Spinal cord (tissue), 10 donors: ENCODE results near the gene GLRX. TPM values are rescaled to one million over a fixed set of nuclear protein-coding genes. Genes with fewer than 3 reads are reported as not detected.

ENCODE experiments used
- DNase-seq, 6 donors: peaks; one replicate each; pipeline versions ENCODE4 v3.0.0 to v3.0.0-alpha.2; 2013 to 2015; ENCODE audit warnings: low spot score in 6 of 6, low read depth in 4 of 6
- H3K27ac ChIP-seq: one replicate; pipeline ENCODE4 v1.5.1; 2013; ENCODE audit warnings: low read depth, low read length, control low read depth
- H3K27me3 ChIP-seq: one replicate; pipeline ENCODE4 v1.6.1; 2013; ENCODE audit warnings: low read length; ENCODE audit not compliant: control insufficient read depth, insufficient read depth
- H3K36me3 ChIP-seq: one replicate; pipeline ENCODE4 v1.6.1; 2013; ENCODE audit warnings: low read length; ENCODE audit not compliant: control insufficient read depth, insufficient read depth
- H3K4me1 ChIP-seq: one replicate; pipeline ENCODE4 v1.6.1; 2013; ENCODE audit warnings: low read length; ENCODE audit not compliant: control insufficient read depth, insufficient read depth
- H3K4me3 ChIP-seq: one replicate; pipeline ENCODE4 v1.5.1; 2013; ENCODE audit warnings: low read depth, low read length, control low read depth
- H3K9me3 ChIP-seq: one replicate; pipeline ENCODE4 v1.6.1; 2013; ENCODE audit warnings: low read length; ENCODE audit not compliant: control insufficient read depth, insufficient read depth
- WGBS: methylation state at CpG from one replicate; pipeline ENCODE4 v1.1.5; 2013; ENCODE audit warnings: missing lambda C conversion rate; ENCODE audit not compliant: insufficient coverage; 5-methylcytosine and 5-hydroxymethylcytosine counted together
- polyA plus RNA-seq, 2 donors: library from polyadenylated mRNA; unstranded; fragments of 120-200 nt; gene quantifications; one replicate each; pipeline ENCODE4 v1.2.1, GENCODE V29; 2013; ENCODE audit not compliant: insufficient read length in 2 of 2
- total RNA-seq, 2 donors: library from RNA; depleted of rRNA in 1 of 2; stranded (reverse); fragments of 120-200 nt in 1 of 2; fragments of >200 nt in 1 of 2; gene quantifications; one replicate each; pipeline versions ENCODE4 v1.2.3 to v1.2.4, GENCODE V29; 2013 to 2014
- donor health status: healthy.

The GLRX gene
- total and polyA plus RNA-seq, 4 donors, result 8.4 to 37.4 (median 21.8) TPM

DNA sequence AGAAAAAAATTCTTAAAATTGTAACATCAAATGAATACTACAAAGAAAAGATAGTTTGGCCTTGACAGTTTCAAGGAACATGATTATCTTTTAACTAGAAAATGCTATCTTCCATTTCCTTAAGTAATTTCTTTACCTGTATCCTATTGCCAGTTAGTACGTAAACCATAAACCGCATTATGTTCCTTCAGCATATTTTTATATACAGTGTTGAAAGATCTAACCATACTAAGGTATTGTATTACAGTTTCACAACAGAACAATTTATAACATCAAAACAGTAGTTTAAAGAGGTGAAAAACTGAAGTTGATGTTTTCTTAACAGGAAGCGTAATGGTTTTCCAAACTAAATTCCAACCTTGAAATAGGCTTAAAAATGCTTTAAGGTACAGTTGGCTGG lies 45.1 kb downstream of the GLRX start:
- Histone ChIP-seq H3K27ac (no peak overlapping the region), H3K9me3 (no peaks in the 10 kb centered on the region), H3K4me1 (no peaks in the 10 kb centered on the region), H3K4me3 (no peak overlapping the region), H3K27me3 (no peaks in the 10 kb centered on the region), H3K36me3 (no peaks in the 10 kb centered on the region)
- no peak for DNase-seq
- no CpG with 5 or more reads among the region's 3 CpGs for WGBS

DNA sequence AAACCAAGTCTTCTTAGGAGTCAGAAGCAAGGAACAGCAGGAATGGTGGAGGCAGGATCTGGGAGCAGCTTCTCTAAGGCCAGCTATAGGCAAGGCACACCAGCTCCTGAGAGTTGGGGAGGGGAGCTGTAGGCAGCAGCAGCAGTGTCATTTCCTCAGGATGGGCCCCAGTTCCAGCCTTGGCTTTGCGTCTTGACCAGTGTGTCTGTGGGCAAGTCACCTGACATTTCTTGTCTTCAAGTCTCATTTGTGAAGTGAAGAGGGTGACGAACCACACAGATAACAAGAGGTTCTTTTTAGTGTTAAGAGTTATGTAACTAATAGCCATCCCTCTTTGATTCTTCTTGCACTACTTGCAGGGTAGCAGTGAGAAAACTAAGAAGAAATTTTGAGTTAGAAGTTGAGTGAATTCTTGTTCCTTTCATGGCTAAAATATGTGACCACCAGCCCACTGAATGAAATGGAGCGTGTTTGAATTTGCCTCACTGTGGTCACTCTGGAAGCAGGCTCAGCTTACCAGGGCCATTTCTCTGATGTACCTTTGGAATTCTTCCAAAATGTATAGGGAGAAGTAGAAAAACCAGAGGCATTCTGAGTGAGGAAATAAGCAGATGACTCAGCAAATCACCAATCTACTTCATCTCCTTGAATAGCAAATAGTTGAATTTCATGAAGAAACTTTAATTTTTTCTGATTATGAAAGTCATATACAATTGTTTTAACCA lies 49.0 kb downstream of the GLRX start:
- Histone ChIP-seq H3K36me3 (peaks cover 4% of the 10 kb centered on the region), H3K9me3 (no peaks in the 10 kb centered on the region), H3K27ac (no peak overlapping the region), H3K4me3 (no peak overlapping the region), H3K4me1 (no peaks in the 10 kb centered on the region), H3K27me3 (no peaks in the 10 kb centered on the region)
- no peak for DNase-seq
- WGBS, result 86% methylated on average over 1 of the region's 3 CpGs

DNA sequence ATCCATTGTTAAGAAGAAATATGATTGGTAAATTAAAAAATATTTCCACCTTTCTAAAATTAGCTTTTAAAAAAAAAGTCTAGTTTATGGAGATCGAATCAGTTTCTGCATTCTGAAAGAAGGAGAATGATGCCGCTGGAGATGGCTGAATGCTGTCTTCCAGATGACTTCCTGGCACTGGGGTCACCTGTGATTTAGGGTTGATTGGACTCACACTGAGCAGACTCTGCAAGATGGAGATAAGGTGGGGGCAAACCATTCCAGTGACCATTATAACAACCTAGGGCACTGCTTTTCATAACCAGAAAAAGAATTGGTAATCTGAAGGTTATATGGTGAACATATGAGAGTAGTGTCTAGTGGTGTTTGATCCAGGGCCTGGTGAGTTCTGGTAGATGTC lies 50.6 kb downstream of the GLRX start:
- no peak for DNase-seq
- H3K27ac ChIP-seq, result no peak overlapping the region
- no peak overlapping the region for H3K4me3 ChIP-seq
- 86% methylated on average over 2 of the region's 2 CpGs for WGBS
- peaks cover 6% of the 10 kb centered on the region for H3K36me3 ChIP-seq
- H3K27me3 ChIP-seq, result no peaks in the 10 kb centered on the region
- no peaks in the 10 kb centered on the region for H3K4me1 ChIP-seq
- H3K9me3 ChIP-seq, result no peaks in the 10 kb centered on the region

DNA sequence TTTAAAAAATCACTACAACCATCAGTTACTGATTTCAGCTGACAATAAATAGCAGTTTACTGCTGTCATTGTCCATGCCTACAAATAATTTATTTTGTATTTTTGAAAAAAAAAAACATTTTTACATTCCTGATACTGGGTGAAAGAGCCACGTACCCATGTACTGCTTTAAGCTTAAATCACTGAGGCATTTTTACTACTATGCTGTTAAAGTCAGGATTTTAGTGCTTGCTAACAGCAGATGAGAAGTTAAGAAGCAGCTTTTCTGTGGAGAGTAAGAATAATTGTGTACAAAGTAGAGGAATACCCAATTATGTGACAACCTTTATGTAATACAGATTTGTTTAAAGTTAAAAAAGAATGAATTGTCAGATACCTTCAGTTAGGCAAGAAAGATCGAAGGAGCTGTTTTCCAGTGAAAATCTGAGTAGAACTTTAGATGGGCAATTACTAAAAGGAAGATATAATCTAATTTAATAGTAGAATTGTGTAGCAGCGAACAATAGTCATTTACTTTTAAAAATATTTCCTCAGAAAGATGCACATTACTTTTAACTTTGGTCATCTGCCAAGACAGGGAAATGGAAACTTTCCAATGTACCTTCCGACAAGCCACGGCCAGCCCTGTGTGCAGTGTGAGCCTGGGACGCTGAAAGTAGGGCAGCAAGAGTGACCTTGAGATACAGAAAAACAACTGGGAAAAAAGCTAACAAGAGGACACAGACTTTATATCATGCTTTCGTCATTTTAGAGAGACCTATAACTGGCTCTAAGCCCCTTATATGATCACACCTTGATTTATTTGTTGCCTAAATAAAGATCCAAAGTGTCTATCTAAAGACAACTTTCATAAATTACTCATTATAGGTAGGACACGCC lies 51.5 kb downstream of the GLRX start:
- Histone ChIP-seq H3K36me3 (peaks cover 8% of the 10 kb centered on the region), H3K4me1 (no peaks in the 10 kb centered on the region), H3K9me3 (no peaks in the 10 kb centered on the region), H3K4me3 (no peak overlapping the region), H3K27me3 (no peaks in the 10 kb centered on the region), H3K27ac (no peak overlapping the region)
- 67% methylated on average over 3 of the region's 8 CpGs for WGBS
- DNase-seq, result no peak

DNA sequence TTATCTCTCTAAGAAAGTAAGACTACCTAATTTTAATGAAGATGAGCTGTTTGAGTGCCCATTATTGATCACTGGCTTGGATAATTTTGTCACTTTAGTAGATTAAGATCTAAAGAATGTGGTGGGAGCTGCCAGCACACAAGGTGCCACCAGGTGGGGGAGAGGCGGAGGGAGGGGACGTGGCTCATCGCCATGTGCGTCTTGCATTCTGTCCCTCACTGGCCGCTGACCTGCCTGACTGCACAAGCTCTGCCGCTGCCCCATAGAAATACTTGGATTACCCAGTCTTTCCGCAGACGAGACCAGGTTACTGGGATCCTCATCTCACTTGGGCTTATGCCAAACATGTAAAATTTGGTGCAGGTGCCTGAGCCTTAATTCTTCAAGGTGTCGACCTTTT lies 53.8 kb downstream of the GLRX start:
- Histone ChIP-seq H3K4me1 (no peaks in the 10 kb centered on the region), H3K27ac (no peak overlapping the region), H3K36me3 (peaks cover 8% of the 10 kb centered on the region), H3K4me3 (no peak overlapping the region), H3K9me3 (no peaks in the 10 kb centered on the region), H3K27me3 (no peaks in the 10 kb centered on the region)
- 96% methylated on average over 9 of the region's 9 CpGs for WGBS
- DNase-seq, result no peak

DNA sequence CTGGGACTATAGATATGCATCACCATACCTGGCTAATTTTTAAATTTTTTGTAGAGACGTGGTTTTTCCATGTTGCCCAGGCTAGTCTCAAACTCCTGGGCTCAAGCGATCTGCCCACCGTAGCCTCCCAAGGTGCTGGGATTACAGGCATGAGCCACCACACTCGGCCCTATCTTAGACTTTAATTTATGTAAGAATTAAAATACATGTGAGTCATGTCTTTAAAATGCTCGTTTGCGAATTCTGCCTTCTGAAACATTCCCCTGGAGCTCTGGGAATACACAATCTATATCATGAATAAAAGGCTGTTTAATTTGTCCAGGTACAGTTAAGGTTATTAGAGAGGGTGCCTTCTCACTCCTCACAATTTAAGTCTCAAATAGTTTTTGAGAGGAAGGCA lies 58.6 kb downstream of the GLRX start:
- H3K9me3 ChIP-seq, result no peaks in the 10 kb centered on the region
- H3K4me1 ChIP-seq, result no peaks in the 10 kb centered on the region
- no peaks in the 10 kb centered on the region for H3K27me3 ChIP-seq
- WGBS, result 100% methylated on average over 1 of the region's 6 CpGs
- H3K4me3 ChIP-seq, result no peak overlapping the region
- H3K27ac ChIP-seq, result no peak overlapping the region
- DNase-seq, result no peak
- H3K36me3 ChIP-seq, result peaks cover 10% of the 10 kb centered on the region

Other genes with a start within 250 kb of the GLRX start
- gene GPR150, start 202.6 kb downstream of the GLRX start, total RNA-seq, result under 1 TPM; 0.06 to 0.50 TPM
- gene GPR150, start 202.6 kb downstream of the GLRX start, polyA plus RNA-seq, result under 1 TPM; 0.42 to 0.57 TPM
- 1 to 10 TPM; 6.2 to 6.8 TPM for gene RFESD, start 175.9 kb downstream of the GLRX start, total RNA-seq
- 1 to 10 TPM; 2.3 to 2.9 TPM for gene RFESD, start 175.9 kb downstream of the GLRX start, polyA plus RNA-seq
- gene SPATA9, start 139.7 kb downstream of the GLRX start, total RNA-seq, result 1 to 10 TPM in 1 of 2 donors, under 1 TPM in 1; 0.40 to 1.2 TPM
- gene SPATA9, start 139.7 kb downstream of the GLRX start, polyA plus RNA-seq, result 1 to 10 TPM; 1.6 to 1.7 TPM
- gene RHOBTB3, start 91.4 kb downstream of the GLRX start, total RNA-seq, result 100 to 1,000 TPM in 1 of 2 donors, 10 to 100 TPM in 1; 91.0 to 182 TPM
- gene RHOBTB3, start 91.4 kb downstream of the GLRX start, polyA plus RNA-seq, result 10 to 100 TPM; 44.2 to 68.6 TPM
- 10 to 100 TPM; 12.8 to 44.1 TPM for gene ELL2, start 139.1 kb upstream of the GLRX start, total RNA-seq
- 10 to 100 TPM; 12.2 to 15.0 TPM for gene ELL2, start 139.1 kb upstream of the GLRX start, polyA plus RNA-seq